HCT116 (cell line): ENCODE data around the gene NOC2L.

Experiments used
- CEBPB ChIP-seq: IDR thresholded peaks from 2 replicates; pipeline ENCODE4 v1.6.1; 2012; ENCODE audit warnings: low read depth
- SIN3A ChIP-seq: IDR thresholded peaks from 2 replicates; pipeline ENCODE4 v1.6.1; 2012; ENCODE audit warnings: low read depth
- TF ChIP-seq, protein P1 (sequence below), 3 experiments: fragments of 200-600 bp in 1 of 3; sonication (generic) in 1 of 3; IDR thresholded peaks in 2 of 3; conservative IDR thresholded peaks in 1 of 3; 2 replicates each; pipeline ENCODE4 v1.5.1; 2012 to 2017; ENCODE audit warnings: low read depth in 2 of 3, low read length in 2 of 3, antibody characterized with exemption in 1 of 3, borderline replicate concordance in 1 of 3, control low read depth in 1 of 3, mild to moderate bottlenecking in 1 of 3, mixed read lengths in 1 of 3, mixed run types in 1 of 3, moderate library complexity in 1 of 3; ENCODE audit not compliant: insufficient read depth in 1 of 3

DNA sequence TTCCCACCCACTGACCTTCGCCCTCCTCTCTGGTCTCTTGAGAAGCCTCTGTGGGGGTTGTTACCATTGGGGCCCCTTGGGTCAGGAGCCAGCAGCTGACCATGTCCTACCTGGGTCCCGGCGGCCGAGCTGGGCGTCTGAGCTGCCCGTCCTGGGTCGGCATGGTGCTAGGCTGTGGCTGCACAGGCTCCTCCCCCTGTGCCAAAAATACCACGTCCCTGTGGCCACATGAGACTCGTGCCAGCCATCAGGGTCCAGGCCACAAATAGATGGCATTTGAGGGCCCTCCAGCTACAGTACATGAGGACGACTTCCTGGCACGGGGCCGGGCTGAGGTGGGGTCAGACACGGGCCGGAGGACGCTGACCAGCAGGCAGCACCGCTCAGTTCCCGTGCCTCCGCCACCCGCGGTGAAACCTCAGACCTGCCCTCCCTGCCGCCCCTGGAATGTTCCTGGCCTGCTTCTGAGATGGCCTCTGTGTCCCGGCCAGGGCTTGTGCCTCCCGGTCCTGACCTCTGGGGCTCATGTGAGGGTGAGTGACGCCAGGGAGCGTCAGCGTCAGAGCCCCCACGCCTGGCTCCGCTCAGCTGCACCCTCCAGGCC lies 23.0 kb upstream of the NOC2L start, which contains the start of gene PERM1:
- TF ChIP-seq CEBPB (no peak), SIN3A (no peak)
- TF ChIP-seq, protein P1, sequence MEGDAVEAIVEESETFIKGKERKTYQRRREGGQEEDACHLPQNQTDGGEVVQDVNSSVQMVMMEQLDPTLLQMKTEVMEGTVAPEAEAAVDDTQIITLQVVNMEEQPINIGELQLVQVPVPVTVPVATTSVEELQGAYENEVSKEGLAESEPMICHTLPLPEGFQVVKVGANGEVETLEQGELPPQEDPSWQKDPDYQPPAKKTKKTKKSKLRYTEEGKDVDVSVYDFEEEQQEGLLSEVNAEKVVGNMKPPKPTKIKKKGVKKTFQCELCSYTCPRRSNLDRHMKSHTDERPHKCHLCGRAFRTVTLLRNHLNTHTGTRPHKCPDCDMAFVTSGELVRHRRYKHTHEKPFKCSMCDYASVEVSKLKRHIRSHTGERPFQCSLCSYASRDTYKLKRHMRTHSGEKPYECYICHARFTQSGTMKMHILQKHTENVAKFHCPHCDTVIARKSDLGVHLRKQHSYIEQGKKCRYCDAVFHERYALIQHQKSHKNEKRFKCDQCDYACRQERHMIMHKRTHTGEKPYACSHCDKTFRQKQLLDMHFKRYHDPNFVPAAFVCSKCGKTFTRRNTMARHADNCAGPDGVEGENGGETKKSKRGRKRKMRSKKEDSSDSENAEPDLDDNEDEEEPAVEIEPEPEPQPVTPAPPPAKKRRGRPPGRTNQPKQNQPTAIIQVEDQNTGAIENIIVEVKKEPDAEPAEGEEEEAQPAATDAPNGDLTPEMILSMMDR (IDR thresholded peaks at IDR 0.05 in 2 of 3, conservative IDR thresholded peaks at IDR 0.05 in 1 of 3; ENCODE audit: borderline replicate concordance in 1 of 3, insufficient read depth in 1 of 3, low read depth in 2 of 3, low read length in 2 of 3): no peak
